Memory B cell (primary cell): ENCODE results near the gene DLGAP1.
"Not testable (repeated sequence)": the region's sequence is repeated elsewhere in the genome, so short reads cannot be mapped to it uniquely, and the experiment has no call there.

Experiments
- ATAC-seq: fragments of 150-1000 bp; cut with Tn5 transposase; 2 replicates; pipeline ENCODE4 v1.10.0; 2021; ENCODE audit warnings: low read depth, mild to moderate bottlenecking, moderate library complexity
- DNase-seq, 2 donors: peaks; one replicate each; pipeline ENCODE4 v3.0.0; 2022; ENCODE audit warnings: low spot score in 2 of 2
- H3K27ac Mint-ChIP-seq: one replicate; pipeline ENCODE4 v1.8.0; 2022; ENCODE audit warnings: mild to moderate bottlenecking, moderate library complexity, mixed read lengths
- H3K27me3 Mint-ChIP-seq: one replicate; pipeline ENCODE4 v1.8.0; 2022; ENCODE audit warnings: mixed read lengths
- H3K36me3 Mint-ChIP-seq: one replicate; pipeline ENCODE4 v1.8.0; 2022; ENCODE audit warnings: mild to moderate bottlenecking, mixed read lengths
- H3K4me1 Mint-ChIP-seq: one replicate; pipeline ENCODE4 v1.8.0; 2022; ENCODE audit warnings: mixed read lengths
- H3K4me3 Mint-ChIP-seq: one replicate; pipeline ENCODE4 v1.8.0; 2022; ENCODE audit warnings: mild to moderate bottlenecking, moderate library complexity, mixed read lengths
- H3K9me3 Mint-ChIP-seq: one replicate; pipeline ENCODE4 v1.8.0; 2022; ENCODE audit warnings: mixed read lengths

DLGAP1 gene

DNA sequence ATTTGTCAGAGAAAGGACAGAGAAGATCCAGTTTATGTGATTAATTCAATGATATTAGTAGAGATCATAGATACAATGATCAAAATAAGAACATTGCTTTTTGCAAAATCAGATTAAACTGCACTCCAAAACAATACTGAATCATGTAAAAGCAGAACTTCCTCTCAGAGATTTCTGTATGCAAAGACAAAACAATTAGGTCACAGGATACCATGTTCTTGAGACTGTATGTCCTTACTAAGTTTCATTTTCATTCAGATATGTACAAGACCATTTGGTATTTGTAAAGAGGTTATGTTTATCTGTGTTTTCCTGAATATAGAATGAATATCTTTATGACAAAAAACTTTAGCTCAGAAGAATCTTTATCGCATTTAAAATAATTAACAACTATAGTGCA lies 161.8 kb downstream of the DLGAP1 start:
- H3K36me3 Mint-ChIP-seq = no peaks in the 10 kb centered on the region
- no peak for ATAC-seq
- no peak overlapping the region for H3K27ac Mint-ChIP-seq
- no peaks in the 10 kb centered on the region for H3K27me3 Mint-ChIP-seq
- DNase-seq = no peak
- H3K9me3 Mint-ChIP-seq = peaks cover 1% of the 10 kb centered on the region
- no peaks in the 10 kb centered on the region for H3K4me1 Mint-ChIP-seq
- H3K4me3 Mint-ChIP-seq = no peak overlapping the region

DNA sequence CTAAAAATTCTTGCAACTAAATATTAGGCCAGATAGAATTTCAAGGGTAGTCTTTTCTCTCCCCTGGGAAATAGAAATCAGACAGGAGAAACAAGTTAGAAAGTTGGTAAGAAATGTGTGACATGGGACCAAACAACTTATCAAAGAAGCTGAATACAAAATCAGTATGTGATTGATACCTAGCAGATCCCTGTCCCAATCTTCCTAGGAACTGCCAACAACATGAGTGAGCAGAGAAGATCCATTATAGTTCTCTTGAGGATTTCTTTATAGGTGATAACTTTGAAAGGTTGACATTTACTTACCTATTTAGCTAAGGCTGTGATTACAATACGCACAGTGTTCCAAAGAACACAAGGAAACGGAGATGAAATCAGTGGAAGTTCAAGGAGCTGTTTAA lies 162.4 kb downstream of the DLGAP1 start:
- ATAC-seq = no peak
- no peak overlapping the region for H3K4me3 Mint-ChIP-seq
- no peaks in the 10 kb centered on the region for H3K27me3 Mint-ChIP-seq

DNA sequence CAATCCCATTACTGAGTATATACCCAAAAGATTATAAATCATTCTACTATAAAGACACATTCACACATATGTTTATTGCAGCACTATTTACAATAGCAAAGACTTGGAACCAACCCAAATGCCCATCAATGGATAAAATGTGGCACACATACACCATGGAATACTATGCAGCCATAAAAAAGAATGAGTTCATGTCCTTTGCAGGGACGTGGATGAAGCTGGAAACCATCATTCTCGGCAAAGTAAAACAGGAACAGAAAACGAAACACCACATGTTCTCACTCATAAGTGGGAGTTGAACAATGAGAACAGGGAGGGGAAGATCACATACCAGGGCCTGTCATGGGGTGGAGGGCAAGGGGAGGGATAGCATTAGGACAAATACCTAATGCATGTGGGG lies 167.8 kb downstream of the DLGAP1 start:
- DNase-seq, ATAC-seq, H3K27ac Mint-ChIP-seq, H3K27me3 Mint-ChIP-seq, H3K36me3 Mint-ChIP-seq, H3K9me3 Mint-ChIP-seq, H3K4me3 Mint-ChIP-seq, H3K4me1 Mint-ChIP-seq: not testable (repeated sequence)

More for the DNA sequence above, 162.4 kb downstream of the DLGAP1 start:
- Mint-ChIP-seq H3K9me3 (peaks cover 1% of the 10 kb centered on the region), H3K27ac (no peak overlapping the region), H3K4me1 (no peaks in the 10 kb centered on the region), H3K36me3 (no peaks in the 10 kb centered on the region)
- DNase-seq = no peak

DNA sequence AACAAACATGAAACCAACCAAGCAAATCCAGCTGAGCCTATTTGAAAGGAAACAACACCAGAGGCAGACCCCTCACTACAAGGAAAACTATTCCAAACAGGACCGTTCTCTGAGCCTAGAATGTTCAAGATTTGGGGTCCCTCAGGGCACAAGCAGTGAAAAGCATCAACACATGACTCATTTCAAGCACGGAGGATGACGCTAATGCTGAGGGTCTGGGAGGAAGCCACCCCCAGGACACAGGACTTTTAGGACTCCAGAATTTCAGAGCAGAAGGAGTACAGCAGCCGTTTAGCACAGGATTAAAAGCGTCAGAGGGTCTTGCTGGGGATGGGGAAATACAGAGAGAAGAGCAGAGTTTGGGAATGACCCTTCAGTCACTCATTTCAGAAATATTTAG lies 168.9 kb downstream of the DLGAP1 start:
- Mint-ChIP-seq H3K9me3 (peaks cover 5% of the 10 kb centered on the region), H3K27me3 (no peaks in the 10 kb centered on the region), H3K4me3 (no peak overlapping the region), H3K36me3 (no peaks in the 10 kb centered on the region), H3K4me1 (no peaks in the 10 kb centered on the region), H3K27ac (no peak overlapping the region)
- ATAC-seq (no peak), DNase-seq (no peak)

DNA sequence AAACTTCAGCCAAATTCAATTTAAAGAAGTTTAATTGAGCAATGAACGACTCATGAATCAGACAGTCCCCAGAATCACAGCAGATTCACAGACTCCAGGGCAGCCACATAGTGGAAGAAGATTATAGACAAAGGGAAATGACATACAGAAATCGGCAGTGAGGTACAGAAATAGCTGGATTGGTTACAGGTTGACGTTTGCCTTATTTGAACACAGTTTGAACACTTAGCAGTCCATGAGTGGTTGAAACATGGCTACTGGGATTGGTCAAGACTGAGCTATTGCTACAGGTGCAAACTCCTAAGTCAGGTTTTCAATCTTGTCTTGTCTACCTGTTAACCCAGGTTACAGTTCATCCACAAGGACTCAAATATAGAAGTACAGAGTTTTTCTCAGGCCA lies 169.6 kb downstream of the DLGAP1 start:
- Mint-ChIP-seq H3K9me3 (peaks cover 5% of the 10 kb centered on the region), H3K27ac (no peak overlapping the region), H3K36me3 (no peaks in the 10 kb centered on the region), H3K4me3 (no peak overlapping the region), H3K4me1 (no peaks in the 10 kb centered on the region), H3K27me3 (no peaks in the 10 kb centered on the region)
- ATAC-seq (no peak), DNase-seq (no peak)

DNA sequence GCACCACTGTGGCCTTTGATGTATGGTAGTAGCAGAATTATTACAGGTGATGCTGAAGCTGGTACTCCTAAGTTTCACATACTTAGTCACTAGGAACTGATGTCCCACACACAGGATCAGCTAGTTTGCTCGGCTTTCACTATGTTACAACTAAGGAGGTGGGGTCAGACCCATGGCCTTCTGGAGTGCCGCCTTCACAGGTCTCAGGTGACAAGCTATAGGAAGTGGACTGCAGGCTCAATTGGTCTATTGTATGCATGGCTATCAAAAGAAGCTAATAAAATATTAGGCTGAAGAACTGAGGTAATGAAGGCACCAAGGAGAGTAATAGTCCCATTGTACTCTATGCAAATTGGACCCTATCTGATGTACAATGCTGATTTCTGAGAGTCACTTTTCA lies 170.6 kb downstream of the DLGAP1 start:
- Mint-ChIP-seq H3K4me1 (no peaks in the 10 kb centered on the region), H3K27ac (no peak overlapping the region), H3K9me3 (peaks cover 5% of the 10 kb centered on the region), H3K27me3 (no peaks in the 10 kb centered on the region), H3K4me3 (no peak overlapping the region), H3K36me3 (no peaks in the 10 kb centered on the region)
- no peak for DNase-seq
- ATAC-seq = no peak

DNA sequence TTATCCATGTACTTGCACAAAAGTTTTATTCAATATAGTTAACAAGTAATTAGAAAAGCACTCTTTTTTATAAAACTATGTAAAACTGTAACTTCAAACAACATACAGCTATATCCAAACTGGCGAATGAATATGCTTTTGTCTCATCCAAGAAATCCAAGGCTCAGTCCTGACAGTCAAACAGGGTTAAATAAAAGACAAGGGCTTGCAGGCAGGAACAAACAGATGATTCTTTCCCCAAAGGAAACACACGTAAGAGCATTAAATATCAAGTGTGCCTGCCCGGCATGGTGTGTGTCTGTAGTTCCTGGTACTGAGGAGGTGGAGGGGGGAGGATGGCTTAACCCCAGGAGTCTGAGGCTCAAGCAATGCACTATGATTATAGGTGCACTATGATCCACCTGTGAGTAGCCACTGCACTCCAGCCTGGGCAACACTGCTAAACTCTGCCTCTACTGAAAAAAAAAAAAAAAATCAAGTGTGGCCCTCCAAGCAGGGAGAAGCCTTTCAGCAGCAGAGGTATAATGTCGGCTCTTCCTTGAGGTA lies 171.3 kb downstream of the DLGAP1 start:
- Mint-ChIP-seq H3K27ac (no peak overlapping the region), H3K4me3 (no peak overlapping the region), H3K4me1 (no peaks in the 10 kb centered on the region), H3K9me3 (peaks cover 5% of the 10 kb centered on the region), H3K36me3 (no peaks in the 10 kb centered on the region), H3K27me3 (no peaks in the 10 kb centered on the region)
- DNase-seq (no peak), ATAC-seq (no peak)

DNA sequence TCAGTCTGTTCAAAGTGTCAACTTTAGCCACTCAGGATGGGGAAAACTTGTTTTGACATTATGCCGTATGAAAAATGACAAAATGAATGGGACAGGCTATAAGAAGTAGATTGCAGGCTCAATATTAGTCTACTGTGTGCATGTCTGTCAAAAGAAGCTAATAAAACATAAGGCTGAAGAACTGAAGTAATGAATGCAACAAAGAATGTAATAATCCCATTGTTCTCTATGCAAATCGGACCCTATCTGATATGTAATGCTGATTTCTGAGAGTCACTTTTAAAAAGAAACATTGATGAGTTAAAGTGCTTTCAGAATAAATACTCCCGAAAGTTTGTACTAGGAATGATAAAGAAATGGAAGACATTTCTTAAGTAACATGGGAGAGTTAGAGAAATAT lies 172.2 kb downstream of the DLGAP1 start:
- Mint-ChIP-seq H3K36me3 (no peaks in the 10 kb centered on the region), H3K27me3 (no peaks in the 10 kb centered on the region), H3K27ac (no peak overlapping the region), H3K9me3 (peaks cover 5% of the 10 kb centered on the region), H3K4me3 (no peak overlapping the region), H3K4me1 (no peaks in the 10 kb centered on the region)
- ATAC-seq = no peak
- DNase-seq = no peak

DNA sequence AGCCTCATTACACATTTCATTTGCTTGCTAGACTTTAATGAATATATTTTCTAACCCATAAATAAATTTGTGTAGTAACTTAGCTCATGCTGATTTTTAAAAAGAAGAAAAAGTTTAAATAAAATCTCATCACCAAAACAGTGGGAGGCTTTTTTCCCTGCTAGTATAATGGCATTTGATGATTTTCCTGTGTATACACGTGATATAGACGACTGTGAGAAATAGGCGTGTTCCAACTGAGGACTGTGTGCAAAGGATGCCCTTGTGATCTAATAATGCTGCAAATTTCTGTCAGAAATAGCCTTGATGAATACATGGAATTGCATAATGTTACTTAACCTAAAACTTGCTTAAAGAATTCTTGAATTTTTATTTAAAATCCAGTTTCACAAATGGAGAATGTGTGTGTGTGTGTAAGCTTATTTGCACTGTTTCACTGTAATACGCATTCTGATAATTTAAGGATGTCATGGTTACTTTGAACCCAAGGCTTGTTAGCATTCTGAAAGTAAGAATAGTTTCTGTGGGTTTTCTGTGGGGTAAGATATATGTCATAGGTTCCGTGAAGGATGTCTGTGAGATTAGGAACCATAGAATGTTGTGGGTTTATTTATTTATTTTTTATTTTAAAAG lies 178.0 kb downstream of the DLGAP1 start:
- Mint-ChIP-seq H3K9me3 (no peaks in the 10 kb centered on the region), H3K27me3 (no peaks in the 10 kb centered on the region), H3K36me3 (no peaks in the 10 kb centered on the region), H3K27ac (no peak overlapping the region), H3K4me1 (no peaks in the 10 kb centered on the region), H3K4me3 (no peak overlapping the region)
- DNase-seq = no peak
- no peak for ATAC-seq

DNA sequence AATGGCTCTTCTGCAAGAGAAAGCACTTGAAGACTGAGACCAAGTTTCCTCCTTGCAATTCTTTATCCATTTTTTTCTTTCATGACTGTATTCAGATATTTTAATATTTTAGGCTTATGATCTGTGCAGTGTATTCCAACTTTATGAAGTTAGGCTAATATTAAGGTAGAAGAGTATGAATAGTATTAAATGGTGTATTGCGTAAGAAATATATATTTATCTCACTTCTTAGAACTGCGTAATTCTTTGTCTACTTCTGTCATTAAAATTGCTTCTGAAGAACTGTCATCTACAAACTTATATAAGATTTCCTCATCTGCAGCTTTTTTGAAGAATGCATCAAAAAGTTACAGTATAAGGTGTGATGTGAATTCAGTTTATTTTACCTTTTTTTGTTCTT lies 183.2 kb downstream of the DLGAP1 start:
- H3K27ac Mint-ChIP-seq = no peak overlapping the region
- DNase-seq (no peak), ATAC-seq (no peak)
- no peaks in the 10 kb centered on the region for H3K4me1 Mint-ChIP-seq
- no peaks in the 10 kb centered on the region for H3K27me3 Mint-ChIP-seq
- H3K9me3 Mint-ChIP-seq = no peaks in the 10 kb centered on the region
- no peak overlapping the region for H3K4me3 Mint-ChIP-seq
- no peaks in the 10 kb centered on the region for H3K36me3 Mint-ChIP-seq

DNA sequence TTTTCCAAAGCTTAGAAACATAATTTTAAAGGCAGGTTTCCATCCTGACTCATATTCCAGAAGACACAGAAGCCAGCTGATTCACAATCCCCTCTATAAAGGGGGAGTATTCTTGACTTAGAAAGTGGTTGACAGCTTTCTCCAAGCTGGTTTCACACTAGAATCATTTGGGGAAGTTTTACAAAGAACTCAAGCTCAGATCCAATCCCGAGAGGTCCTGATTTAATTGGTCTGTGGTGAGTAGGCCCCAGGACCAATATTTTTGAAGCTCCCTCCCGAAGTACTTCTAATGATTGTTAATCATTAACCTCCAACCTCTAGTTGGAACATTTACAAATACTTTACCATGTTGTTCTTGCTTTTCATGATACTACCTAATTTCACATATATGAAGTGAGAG lies 184.1 kb downstream of the DLGAP1 start:
- no peaks in the 10 kb centered on the region for H3K27me3 Mint-ChIP-seq
- H3K27ac Mint-ChIP-seq = no peak overlapping the region
- H3K4me1 Mint-ChIP-seq = no peaks in the 10 kb centered on the region
- H3K4me3 Mint-ChIP-seq = no peak overlapping the region
- ATAC-seq = no peak
- H3K36me3 Mint-ChIP-seq = no peaks in the 10 kb centered on the region
- no peaks in the 10 kb centered on the region for H3K9me3 Mint-ChIP-seq
- no peak for DNase-seq

DNA sequence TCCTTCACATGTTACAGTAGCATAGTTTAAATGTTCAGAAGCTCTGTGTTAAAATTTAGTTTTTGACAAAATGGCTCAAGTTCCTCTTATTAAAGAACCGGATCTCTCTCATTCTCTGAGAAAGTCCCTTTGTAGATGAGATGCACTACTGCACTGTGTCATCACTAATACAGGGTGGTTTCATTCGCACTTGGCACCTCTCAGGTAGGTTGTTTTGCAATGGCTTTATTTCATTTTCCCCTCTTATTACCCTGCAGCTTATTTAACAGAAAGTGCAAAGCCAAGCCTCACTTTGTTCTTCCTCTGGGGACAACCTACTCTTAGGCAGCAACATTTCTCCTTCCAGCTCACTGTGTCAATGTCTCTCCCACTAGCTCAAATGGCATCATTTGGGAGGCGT lies 185.1 kb downstream of the DLGAP1 start:
- Mint-ChIP-seq H3K27ac (no peak overlapping the region), H3K36me3 (peaks cover 1% of the 10 kb centered on the region), H3K27me3 (no peaks in the 10 kb centered on the region), H3K4me1 (no peaks in the 10 kb centered on the region), H3K4me3 (no peak overlapping the region), H3K9me3 (peaks cover 3% of the 10 kb centered on the region)
- ATAC-seq (no peak), DNase-seq (no peak)

DNA sequence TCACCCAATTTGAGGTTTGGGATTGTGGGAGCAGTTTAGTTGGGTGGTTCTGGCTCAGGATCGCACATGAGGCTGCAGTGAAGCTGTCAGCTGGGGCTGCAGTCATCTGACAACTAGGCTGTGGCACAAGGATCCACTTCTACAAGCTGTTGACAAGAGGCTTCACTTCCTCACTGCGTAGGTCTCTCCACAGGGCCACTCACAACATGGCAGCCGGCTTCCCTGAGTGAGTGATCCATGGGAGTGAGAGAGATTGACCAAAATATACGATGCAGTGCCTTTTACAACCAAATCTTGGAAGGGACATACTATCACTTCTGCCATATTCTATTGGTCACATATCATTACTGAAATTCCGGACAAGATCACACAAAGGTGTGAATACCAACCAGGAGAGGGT lies 187.5 kb downstream of the DLGAP1 start:
- DNase-seq (no peak), ATAC-seq (no peak)
- Mint-ChIP-seq H3K4me3 (no peak overlapping the region), H3K9me3 (peaks cover 3% of the 10 kb centered on the region), H3K4me1 (no peaks in the 10 kb centered on the region), H3K27ac (no peak overlapping the region), H3K36me3 (peaks cover 1% of the 10 kb centered on the region), H3K27me3 (no peaks in the 10 kb centered on the region)

DNA sequence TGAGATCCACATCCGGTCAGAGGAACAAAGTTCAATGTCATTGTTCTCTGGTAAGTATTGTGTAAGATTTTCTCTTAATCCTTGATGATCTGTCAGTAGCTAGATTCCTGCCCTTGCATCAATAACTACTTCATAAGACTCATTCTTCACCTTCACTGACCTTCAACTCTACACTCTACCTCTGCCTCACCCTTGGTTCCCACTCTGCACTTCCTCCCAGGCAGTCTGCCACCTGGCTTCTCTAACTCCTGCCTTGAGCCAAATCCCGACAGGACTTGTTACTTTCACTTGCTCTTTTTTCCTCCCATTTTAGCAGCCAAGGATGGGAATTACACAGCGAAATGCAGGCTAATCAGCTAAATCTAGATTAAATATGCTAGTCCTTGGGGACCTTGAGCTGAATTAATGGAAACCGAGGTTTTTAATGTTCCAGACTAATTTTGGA lies 190.7 kb downstream of the DLGAP1 start:
- H3K9me3 Mint-ChIP-seq = peaks cover 3% of the 10 kb centered on the region
- no peak overlapping the region for H3K27ac Mint-ChIP-seq
- no peaks in the 10 kb centered on the region for H3K27me3 Mint-ChIP-seq

DNA sequence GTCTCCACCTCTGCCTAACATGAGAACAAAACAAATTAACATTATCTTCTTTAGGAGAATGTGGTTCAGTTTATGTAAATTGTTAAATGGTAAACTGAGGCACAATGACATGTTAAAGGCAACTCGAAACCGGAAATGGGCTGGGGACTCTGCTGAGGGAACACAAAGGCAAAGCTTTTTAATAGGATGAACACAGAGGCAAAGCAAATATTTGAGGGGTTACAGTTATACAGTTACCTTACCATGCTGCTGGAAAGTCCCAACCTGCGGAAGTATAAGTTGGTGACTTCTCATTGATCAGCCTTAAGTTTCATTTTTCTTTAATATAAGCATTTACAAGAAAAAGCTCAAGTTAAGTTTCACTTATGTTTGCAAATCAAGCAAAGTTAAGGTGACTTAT lies 195.0 kb downstream of the DLGAP1 start:
- Mint-ChIP-seq H3K9me3 (no peaks in the 10 kb centered on the region), H3K4me1 (no peaks in the 10 kb centered on the region), H3K36me3 (no peaks in the 10 kb centered on the region), H3K4me3 (no peak overlapping the region), H3K27ac (no peak overlapping the region), H3K27me3 (no peaks in the 10 kb centered on the region)
- DNase-seq = no peak
- no peak for ATAC-seq

More for the DNA sequence above, 190.7 kb downstream of the DLGAP1 start:
- ATAC-seq (no peak), DNase-seq (no peak)
- Mint-ChIP-seq H3K36me3 (peaks cover 1% of the 10 kb centered on the region), H3K4me1 (no peaks in the 10 kb centered on the region), H3K4me3 (no peak overlapping the region)
